ENCODE data around the gene ATP2C1. TPM values are rescaled to one million over a fixed set of nuclear protein-coding genes. Genes with fewer than 3 reads are reported as not detected.

Gene ATP2C1
- total and polyA plus RNA-seq, 2 experiments from 2014 or later, result 28.1 to 75.7 TPM

DNA sequence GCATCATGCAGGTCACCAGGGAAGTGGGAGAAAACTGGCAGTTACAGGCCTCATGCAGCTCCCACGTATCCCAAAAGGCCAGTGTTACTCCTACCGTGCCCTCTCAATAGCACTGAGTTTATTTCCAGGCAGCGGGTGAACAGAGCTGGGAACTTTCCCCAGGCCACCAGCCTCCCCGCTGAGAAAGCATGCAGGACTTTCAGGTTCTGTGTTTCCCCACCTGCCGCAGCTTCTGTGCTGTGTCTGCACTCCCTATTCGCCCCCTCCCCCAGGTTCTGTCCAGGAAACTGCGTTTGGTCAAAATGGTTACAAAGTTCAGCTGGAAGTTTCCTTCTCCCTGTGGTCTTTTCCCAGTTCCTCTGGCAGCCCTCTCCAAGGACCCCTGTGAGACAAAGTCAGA lies 154.1 kb downstream of the ATP2C1 start (continued):
- TF ChIP-seq ZNF462 (CRISPR knock-in tag; IDR thresholded peaks at IDR 0.05) (no peak), EZH2phosphoT487 (IDR thresholded peaks at IDR 0.05; ENCODE audit: unreplicated experiment) (no peak), JUNB (IDR thresholded peaks at IDR 0.05; ENCODE audit: unreplicated experiment) (no peak), CREB1 (CRISPR knock-in tag; IDR thresholded peaks at IDR 0.05; ENCODE audit: low read depth) (no peak), NANOG (IDR thresholded peaks at IDR 0.05; ENCODE audit: borderline replicate concordance) (no peak), ZNF114 (CRISPR knock-in tag; IDR thresholded peaks at IDR 0.05) (no peak), STAT1 (IDR thresholded peaks at IDR 0.05; ENCODE audit: unreplicated experiment) (no peak)
- TF ChIP-seq, protein P1, sequence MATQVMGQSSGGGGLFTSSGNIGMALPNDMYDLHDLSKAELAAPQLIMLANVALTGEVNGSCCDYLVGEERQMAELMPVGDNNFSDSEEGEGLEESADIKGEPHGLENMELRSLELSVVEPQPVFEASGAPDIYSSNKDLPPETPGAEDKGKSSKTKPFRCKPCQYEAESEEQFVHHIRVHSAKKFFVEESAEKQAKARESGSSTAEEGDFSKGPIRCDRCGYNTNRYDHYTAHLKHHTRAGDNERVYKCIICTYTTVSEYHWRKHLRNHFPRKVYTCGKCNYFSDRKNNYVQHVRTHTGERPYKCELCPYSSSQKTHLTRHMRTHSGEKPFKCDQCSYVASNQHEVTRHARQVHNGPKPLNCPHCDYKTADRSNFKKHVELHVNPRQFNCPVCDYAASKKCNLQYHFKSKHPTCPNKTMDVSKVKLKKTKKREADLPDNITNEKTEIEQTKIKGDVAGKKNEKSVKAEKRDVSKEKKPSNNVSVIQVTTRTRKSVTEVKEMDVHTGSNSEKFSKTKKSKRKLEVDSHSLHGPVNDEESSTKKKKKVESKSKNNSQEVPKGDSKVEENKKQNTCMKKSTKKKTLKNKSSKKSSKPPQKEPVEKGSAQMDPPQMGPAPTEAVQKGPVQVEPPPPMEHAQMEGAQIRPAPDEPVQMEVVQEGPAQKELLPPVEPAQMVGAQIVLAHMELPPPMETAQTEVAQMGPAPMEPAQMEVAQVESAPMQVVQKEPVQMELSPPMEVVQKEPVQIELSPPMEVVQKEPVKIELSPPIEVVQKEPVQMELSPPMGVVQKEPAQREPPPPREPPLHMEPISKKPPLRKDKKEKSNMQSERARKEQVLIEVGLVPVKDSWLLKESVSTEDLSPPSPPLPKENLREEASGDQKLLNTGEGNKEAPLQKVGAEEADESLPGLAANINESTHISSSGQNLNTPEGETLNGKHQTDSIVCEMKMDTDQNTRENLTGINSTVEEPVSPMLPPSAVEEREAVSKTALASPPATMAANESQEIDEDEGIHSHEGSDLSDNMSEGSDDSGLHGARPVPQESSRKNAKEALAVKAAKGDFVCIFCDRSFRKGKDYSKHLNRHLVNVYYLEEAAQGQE (IDR thresholded peaks at IDR 0.05; ENCODE audit: unreplicated experiment), result no peak

All from GM23338 (cell line).